ENCODE measurements around the gene HES4.

Gene HES4

DNA sequence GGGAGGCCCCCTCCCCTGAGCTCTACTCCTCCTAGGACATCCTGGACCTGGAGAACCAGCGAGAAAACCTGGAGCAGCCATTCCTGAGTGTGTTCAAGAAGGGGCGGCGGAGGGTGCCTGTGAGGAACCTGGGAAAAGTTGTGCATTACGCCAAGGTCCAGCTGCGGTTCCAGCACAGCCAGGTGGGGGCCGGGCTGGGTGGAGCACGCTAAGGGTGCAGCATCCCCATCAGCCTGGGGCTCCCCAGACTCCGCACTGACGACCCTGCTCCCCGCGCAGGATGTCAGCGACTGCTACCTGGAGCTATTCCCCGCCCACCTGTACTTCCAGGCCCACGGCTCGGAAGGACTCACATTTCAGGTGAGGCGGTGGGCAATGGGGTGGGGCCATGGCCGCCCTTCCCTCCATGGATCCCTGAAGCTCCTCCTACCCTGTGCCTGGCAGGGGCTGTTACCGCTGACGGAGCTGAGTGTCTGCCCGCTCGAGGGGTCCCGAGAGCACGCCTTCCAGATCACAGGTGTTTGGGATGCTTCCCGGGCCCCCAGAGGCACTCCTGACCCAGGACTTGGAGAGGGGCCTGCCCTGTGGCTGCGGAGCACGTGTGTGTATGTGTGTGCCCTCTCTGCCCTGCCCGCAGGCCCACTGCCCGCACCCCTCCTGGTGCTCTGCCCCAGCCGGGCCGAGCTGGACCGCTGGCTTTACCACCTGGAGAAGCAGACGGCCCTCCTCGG lies 29.5 kb downstream of the HES4 start:
- DNase-seq (ENCODE audit: low read depth) = no peak
- in situ Hi-C loops (cut with HindIII; ENCODE audit: low sequenced_read_pairs) = no loop called here
- TF ChIP-seq, protein P1, sequence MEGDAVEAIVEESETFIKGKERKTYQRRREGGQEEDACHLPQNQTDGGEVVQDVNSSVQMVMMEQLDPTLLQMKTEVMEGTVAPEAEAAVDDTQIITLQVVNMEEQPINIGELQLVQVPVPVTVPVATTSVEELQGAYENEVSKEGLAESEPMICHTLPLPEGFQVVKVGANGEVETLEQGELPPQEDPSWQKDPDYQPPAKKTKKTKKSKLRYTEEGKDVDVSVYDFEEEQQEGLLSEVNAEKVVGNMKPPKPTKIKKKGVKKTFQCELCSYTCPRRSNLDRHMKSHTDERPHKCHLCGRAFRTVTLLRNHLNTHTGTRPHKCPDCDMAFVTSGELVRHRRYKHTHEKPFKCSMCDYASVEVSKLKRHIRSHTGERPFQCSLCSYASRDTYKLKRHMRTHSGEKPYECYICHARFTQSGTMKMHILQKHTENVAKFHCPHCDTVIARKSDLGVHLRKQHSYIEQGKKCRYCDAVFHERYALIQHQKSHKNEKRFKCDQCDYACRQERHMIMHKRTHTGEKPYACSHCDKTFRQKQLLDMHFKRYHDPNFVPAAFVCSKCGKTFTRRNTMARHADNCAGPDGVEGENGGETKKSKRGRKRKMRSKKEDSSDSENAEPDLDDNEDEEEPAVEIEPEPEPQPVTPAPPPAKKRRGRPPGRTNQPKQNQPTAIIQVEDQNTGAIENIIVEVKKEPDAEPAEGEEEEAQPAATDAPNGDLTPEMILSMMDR (IDR thresholded peaks at IDR 0.05; ENCODE audit: low read depth, low read length, missing control alignments) = no peak
- no peak overlapping the region for H3K4me3 ChIP-seq (ENCODE audit: low read depth, low read length)

DNA sequence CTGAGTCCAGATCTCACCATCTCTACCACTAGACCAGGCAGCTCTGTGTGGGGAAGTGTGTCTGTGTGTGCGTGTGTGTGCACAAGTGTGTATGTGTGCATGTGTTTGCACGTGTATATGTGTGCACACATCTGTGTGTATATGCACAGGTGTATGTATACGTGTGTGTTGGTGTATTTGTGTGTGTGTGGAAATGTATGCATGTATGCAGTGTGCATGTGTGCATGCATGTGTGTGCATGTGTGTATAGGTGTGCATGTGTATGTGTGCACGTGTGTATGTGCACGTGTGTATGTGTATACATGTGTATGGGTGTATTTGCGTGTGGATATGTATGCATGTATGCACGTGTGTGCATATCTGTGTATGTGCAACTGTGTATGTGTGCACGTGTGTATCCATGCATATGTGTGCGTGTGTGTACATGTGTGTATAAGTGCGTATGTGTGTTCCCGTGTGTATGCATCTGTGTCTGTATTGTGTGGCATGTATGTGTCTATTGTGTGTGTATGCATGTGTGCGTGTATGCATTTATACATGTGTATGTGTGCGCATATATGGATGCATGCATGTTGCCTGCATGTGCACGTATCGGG lies 30.5 kb downstream of the HES4 start:
- no peak overlapping the region for H3K4me3 ChIP-seq (ENCODE audit: low read depth, low read length)
- in situ Hi-C loops (cut with HindIII; ENCODE audit: low sequenced_read_pairs) = no loop called here
- TF ChIP-seq, protein P1 (IDR thresholded peaks at IDR 0.05; ENCODE audit: low read depth, low read length, missing control alignments) = no peak
- no peak for DNase-seq (ENCODE audit: low read depth)

DNA sequence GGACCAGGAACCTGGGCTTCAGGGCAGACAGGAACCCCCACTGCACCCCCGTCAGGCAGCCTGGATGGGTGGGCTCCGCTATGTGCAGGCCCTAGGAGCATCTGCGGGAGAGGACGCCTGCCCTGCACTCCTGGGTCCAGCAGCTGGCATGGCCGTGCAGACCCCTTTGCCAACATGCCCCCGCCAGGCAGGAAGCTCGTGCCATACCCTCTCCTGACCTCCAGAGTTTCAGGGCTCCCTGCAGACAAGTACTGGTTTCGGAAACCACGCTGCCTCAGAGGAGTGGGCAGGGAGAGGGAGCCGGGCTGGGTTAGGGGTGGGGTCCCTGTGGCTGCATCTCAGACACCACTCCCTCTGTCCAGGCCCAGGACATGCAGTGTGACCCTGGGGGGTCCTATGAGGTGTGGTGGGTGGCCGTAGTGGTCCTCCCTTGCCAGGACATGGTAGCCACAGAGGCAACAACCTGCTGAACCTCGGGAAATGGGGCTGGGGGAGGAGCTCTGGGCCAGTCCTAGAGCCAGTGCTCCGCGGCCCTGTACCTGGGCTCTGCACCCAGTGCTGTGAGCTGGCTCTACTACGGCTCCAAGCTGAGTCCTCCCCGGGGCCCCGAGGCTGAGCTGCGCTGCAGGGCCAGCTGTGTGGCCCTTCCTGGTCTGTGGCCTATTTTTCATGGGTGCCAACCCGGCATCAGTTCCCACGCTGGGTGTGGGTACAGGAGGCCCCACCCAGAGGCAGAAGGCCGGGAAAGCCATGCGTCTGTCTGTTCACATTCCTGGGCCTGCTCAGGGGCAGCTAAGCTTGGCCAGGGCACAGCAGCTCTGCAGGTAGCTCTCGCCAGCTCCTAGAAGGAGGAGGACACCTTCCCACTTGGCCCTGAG lies 32.2 kb downstream of the HES4 start:
- in situ Hi-C loops (cut with HindIII; ENCODE audit: low sequenced_read_pairs) = no loop called here
- TF ChIP-seq, protein P1 (IDR thresholded peaks at IDR 0.05; ENCODE audit: low read depth, low read length, missing control alignments) = no peak
- no peak for DNase-seq (ENCODE audit: low read depth)
- H3K4me3 ChIP-seq (ENCODE audit: low read depth, low read length) = no peak overlapping the region

DNA sequence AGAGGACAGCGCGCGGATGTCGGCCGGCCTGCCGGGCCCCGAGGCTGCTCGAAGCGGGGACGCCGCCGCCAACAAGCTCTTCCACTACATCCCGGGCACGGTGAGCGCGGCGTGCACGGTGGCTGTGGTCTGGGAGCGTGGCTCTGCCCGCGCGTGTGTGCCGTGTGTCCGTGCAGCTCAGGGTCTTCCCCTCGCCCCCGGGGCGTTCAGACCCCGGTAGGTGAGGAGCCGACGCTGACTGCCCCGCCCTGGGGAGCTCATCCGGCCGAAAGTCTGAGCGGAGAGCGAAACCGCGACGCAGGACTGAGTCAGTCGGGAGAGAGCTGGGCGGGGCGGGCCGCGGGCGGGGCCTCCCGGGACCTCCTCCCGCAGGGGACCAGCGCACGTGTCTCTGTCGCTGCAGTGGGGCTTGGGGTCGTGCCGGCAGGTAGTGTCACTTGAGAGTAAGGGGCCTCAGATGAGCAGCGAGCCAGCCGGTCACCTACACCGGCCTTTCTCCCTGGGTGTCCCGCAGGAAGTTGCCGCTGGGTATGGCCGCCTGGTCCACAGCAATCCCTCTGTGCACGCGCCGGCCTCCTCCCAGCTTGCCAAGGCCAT lies 33.1 kb downstream of the HES4 start:
- in situ Hi-C loops (cut with HindIII; ENCODE audit: low sequenced_read_pairs) = no loop called here
- peak overlapping the region; percentile 48 for H3K4me3 ChIP-seq (ENCODE audit: low read depth, low read length)
- no peak for DNase-seq (ENCODE audit: low read depth)
- TF ChIP-seq, protein P1 (IDR thresholded peaks at IDR 0.05; ENCODE audit: low read depth, low read length, missing control alignments) = no peak

DNA sequence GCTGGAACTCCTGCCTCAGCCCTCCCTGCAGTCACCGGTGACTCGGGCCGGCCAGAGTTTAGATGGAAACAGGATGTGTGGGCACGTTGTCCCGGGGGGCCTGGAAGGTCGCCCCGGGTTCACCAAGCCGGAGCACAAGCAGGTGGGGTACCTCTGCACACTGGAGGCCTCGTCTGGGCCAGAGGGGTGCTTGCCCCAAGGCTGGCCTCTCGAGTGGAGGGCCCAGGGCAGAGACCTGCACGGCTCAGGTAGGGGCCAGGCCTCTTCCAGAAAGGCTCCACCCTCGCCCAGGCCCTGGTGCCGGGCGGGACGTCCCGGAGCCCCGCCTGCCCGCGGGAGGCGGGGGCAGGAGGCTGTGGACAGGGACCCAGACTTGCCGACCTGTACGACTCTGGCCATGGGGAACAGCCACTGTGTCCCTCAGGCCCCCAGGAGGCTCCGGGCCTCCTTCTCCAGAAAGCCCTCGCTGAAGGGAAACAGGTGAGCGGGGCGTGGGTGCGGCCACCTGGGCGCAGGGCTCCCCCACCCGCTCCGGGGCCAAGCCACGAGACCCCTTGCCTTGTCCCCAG lies 33.7 kb downstream of the HES4 start, which contains the start of gene PLEKHN1:
Gene PLEKHN1, plus strand, starts transcription at position 348 of the 569 bp plus-strand sequence. Its CDS starts 50 bp downstream, at position 398.
- peak within 1 kb of the TSS; percentile 48 for H3K4me3 ChIP-seq (ENCODE audit: low read depth, low read length)

More for the DNA sequence above, 33.7 kb downstream of the HES4 start, which contains the start of gene PLEKHN1:
- no peak for DNase-seq (ENCODE audit: low read depth)
- TF ChIP-seq, protein P1 (IDR thresholded peaks at IDR 0.05; ENCODE audit: low read depth, low read length, missing control alignments) = no peak
- in situ Hi-C loops (cut with HindIII; ENCODE audit: low sequenced_read_pairs) = no loop called here

All from astrocyte of the cerebellum (primary cell).